Nephron progenitor cell (in vitro differentiated cells): ENCODE measurements around the gene RAB31.
"Not testable (repeated sequence)": the region's sequence is repeated elsewhere in the genome, so short reads cannot be mapped to it uniquely, and the experiment has no call there.

ENCODE experiments used
- DNase-seq: peaks from one replicate; pipeline ENCODE4 v3.0.0; 2021
- H3K27ac Mint-ChIP-seq: 2 replicates; pipeline ENCODE4 v1.8.0; 2021; ENCODE audit warnings: mild to moderate bottlenecking, moderate library complexity, mixed read lengths
- H3K27me3 Mint-ChIP-seq: 2 replicates; pipeline ENCODE4 v1.8.0; 2021; ENCODE audit warnings: mild to moderate bottlenecking, low read depth, mixed read lengths; ENCODE audit not compliant: poor library complexity
- H3K36me3 Mint-ChIP-seq: 2 replicates; pipeline ENCODE4 v1.8.0; 2021; ENCODE audit warnings: low read depth, mixed read lengths
- H3K4me1 Mint-ChIP-seq: 2 replicates; pipeline ENCODE4 v1.8.0; 2021; ENCODE audit warnings: mixed read lengths
- H3K4me3 Mint-ChIP-seq: 2 replicates; pipeline ENCODE4 v1.8.0; 2021; ENCODE audit warnings: mild to moderate bottlenecking, moderate library complexity, mixed read lengths
- H3K9me3 Mint-ChIP-seq: 2 replicates; pipeline ENCODE4 v1.8.0; 2021; ENCODE audit warnings: mild to moderate bottlenecking, moderate library complexity, mixed read lengths
- TF ChIP-seq, protein P1 (sequence below): fragments of 200-600 bp; sonication (generic); IDR thresholded peaks from 2 replicates; pipeline ENCODE4 v1.5.0; 2021; ENCODE audit warnings: antibody characterized with exemption

Gene RAB31

DNA sequence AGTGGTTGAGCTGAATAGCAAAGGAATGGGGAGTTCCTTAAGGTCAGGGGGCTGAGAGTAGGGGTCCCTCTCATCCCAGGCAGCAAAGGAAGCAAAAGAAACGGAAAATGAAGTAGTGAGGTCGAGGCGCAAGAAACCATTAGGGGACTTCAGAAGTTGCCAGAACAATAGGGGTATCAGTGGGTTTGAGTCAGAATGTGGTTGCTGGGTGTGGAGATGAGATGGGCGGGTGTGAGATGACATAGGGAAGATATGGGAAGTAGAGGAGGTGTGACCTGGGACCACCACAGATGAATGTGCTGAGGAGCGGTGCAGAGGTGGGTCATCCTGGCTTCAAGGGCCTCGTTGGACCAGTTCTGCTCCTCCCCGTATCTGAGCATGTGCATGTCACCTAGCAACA is 192.6 kb downstream of the RAB31 start:
- Mint-ChIP-seq H3K9me3 (no peaks in the 10 kb centered on the region), H3K36me3 (no peaks in the 10 kb centered on the region), H3K4me1 (peaks cover 17% of the 10 kb centered on the region), H3K27me3 (peaks cover 8% of the 10 kb centered on the region), H3K27ac (no peak overlapping the region), H3K4me3 (no peak overlapping the region)
- DNase-seq: no peak
- TF ChIP-seq, protein P1, sequence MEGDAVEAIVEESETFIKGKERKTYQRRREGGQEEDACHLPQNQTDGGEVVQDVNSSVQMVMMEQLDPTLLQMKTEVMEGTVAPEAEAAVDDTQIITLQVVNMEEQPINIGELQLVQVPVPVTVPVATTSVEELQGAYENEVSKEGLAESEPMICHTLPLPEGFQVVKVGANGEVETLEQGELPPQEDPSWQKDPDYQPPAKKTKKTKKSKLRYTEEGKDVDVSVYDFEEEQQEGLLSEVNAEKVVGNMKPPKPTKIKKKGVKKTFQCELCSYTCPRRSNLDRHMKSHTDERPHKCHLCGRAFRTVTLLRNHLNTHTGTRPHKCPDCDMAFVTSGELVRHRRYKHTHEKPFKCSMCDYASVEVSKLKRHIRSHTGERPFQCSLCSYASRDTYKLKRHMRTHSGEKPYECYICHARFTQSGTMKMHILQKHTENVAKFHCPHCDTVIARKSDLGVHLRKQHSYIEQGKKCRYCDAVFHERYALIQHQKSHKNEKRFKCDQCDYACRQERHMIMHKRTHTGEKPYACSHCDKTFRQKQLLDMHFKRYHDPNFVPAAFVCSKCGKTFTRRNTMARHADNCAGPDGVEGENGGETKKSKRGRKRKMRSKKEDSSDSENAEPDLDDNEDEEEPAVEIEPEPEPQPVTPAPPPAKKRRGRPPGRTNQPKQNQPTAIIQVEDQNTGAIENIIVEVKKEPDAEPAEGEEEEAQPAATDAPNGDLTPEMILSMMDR: no peak

DNA sequence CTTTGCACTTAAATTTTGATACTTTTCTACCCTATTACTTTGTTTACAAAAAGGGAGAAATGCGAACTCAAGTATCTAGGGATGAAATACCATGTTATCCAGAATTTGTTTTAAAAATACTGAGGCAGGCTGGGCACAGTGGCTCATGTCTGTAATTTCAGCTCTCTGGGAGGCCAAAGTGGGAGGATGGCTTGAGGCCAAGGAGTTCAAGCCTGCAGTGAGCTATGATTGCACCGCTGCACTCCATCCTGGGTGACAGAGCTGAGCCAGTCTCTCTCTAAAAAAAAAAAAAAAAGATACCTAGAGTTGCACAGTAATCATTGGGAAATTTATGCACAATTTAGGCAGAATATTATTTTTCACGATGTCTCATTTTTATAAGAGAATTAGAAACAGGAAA is 193.3 kb downstream of the RAB31 start:
- Mint-ChIP-seq H3K4me3 (no peak overlapping the region), H3K27me3 (peaks cover 11% of the 10 kb centered on the region), H3K9me3 (no peaks in the 10 kb centered on the region), H3K4me1 (peaks cover 21% of the 10 kb centered on the region), H3K36me3 (no peaks in the 10 kb centered on the region), H3K27ac (no peak overlapping the region)
- no peak for DNase-seq
- TF ChIP-seq, protein P1: no peak

DNA sequence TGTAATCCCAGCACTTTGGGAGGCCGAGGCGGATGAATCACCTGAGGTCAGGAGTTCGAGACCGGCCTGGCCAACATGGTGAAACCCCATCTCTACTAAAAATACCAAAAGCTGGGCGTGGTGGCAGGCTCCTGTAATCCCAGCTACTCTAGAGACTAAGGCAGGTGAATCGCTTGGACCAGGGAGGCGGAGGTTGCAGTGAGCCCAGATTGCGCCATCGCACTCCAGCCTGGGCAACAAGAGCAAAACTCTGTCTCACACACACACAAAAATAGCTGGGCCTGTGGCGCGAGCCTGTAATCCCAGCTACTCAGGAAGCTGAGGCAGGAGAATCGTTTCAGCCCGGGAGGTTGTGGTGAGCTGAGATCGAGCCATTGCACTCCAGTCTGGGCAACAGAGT is 194.2 kb downstream of the RAB31 start:
- not testable (repeated sequence) for H3K4me3 Mint-ChIP-seq, H3K36me3 Mint-ChIP-seq, H3K9me3 Mint-ChIP-seq, DNase-seq, H3K27ac Mint-ChIP-seq
- Mint-ChIP-seq H3K27me3 (peaks cover 11% of the 10 kb centered on the region), H3K4me1 (peaks cover 21% of the 10 kb centered on the region)

DNA sequence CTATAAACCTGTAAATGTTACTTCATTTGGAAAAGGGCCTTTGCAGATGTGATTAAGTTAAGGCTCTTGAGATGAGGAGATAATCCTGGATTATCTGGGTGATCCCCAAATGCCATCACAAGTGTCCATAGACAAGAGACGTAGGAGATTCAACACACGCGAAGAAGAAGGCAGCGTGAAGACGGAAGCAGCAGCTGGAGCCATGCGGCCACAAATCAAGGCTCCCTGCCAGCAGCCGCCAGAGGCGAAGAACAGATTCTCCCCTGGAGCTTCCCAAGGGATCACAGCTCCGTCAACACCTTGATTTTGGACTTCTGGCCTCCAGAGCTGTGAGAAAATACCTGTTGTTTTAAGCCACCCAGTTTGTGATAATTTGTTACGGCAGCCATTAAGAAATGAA is 194.7 kb downstream of the RAB31 start:
- DNase-seq: no peak
- no peak overlapping the region for H3K4me3 Mint-ChIP-seq
- peaks cover 11% of the 10 kb centered on the region for H3K27me3 Mint-ChIP-seq
- no peak overlapping the region for H3K27ac Mint-ChIP-seq
- TF ChIP-seq, protein P1: no peak
- no peaks in the 10 kb centered on the region for H3K36me3 Mint-ChIP-seq
- peaks cover 21% of the 10 kb centered on the region for H3K4me1 Mint-ChIP-seq
- no peaks in the 10 kb centered on the region for H3K9me3 Mint-ChIP-seq

DNA sequence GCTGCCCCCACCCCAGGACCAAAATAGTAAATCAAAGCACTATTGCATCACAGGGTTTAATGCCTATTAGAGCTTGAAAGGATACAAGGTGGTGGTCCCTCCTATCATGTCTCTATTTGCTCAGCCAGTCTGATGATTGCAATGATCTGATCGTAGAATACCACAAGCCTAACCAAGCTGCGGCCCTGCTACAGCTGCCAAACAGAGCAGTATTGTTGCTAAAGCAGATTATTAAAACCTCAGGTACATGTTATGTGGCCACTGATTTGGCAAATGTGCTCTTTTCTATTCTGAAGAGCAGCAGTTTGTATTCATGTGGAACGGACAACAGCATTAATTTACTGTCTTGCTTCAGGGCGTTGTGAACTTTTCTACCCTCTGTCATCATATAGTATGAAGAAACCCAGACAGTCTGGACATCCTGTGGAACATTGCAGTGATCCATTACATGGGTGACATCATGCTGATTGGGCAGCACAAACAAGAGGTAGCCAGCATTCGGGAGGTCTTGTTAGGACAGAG is 197.4 kb downstream of the RAB31 start:
- no peak overlapping the region for H3K27ac Mint-ChIP-seq
- H3K27me3 Mint-ChIP-seq: peaks cover 16% of the 10 kb centered on the region
- DNase-seq: no peak
- H3K4me1 Mint-ChIP-seq: peaks cover 21% of the 10 kb centered on the region
- TF ChIP-seq, protein P1: no peak
- no peak overlapping the region for H3K4me3 Mint-ChIP-seq
- no peaks in the 10 kb centered on the region for H3K36me3 Mint-ChIP-seq
- no peaks in the 10 kb centered on the region for H3K9me3 Mint-ChIP-seq

DNA sequence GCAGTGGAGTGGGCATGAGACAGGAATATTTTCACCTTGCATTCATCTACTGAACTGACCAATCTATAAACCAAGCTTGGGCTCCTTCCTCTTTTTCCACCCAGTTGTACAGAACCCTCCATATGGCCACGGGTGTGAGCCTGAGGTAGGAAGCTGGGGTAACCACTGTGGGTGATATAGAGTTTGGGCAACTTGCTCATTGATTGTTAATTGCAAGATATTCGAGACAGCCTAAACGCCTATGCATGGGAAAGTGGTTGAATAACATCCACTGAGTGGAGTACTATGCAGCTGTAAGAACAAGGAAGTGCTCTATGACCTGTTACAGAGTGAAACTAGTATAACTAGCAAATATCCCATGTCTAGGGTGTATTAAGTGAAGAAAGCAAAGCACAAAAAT is 198.4 kb downstream of the RAB31 start:
- Mint-ChIP-seq H3K36me3 (no peaks in the 10 kb centered on the region), H3K27ac (no peak overlapping the region), H3K4me1 (peaks cover 21% of the 10 kb centered on the region), H3K27me3 (peaks cover 15% of the 10 kb centered on the region), H3K4me3 (no peak overlapping the region), H3K9me3 (no peaks in the 10 kb centered on the region)
- TF ChIP-seq, protein P1: no peak
- no peak for DNase-seq
